Measurements from ENCODE around the gene TBX2.

TBX2 gene

GRCh38 chr17:61456061-61456681 lies 56.5 kb downstream of the TBX2 start:
- no peak for DNase-seq

- no peak for DNase-seq
Measured at GRCh38 chr17:61456688-61457225, 57.1 kb downstream of the TBX2 start.

GRCh38 chr17:61457226-61457983 lies 57.8 kb downstream of the TBX2 start:
- DNase-seq = no peak

DNA sequence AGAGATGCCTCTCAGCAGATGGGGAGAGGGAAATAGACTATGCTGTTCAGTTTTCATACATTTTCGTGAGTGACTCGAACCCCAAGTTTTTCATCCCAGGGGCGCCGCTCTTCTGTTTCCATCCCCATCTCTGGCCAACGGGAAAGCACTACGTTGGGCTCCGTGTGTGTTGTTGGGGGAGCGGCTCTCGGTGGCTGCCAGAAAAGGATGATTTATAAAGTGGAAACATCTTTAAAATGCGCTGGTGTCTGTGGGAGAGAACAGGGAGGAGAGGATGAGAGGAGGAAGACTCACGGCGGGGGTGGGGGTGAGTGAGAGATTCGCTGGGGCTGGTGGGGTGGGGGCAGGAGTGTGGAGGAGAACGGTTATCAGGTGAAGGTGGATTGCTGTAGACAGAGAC lies 58.4 kb downstream of the TBX2 start:
- DNase-seq = no peak

DNA sequence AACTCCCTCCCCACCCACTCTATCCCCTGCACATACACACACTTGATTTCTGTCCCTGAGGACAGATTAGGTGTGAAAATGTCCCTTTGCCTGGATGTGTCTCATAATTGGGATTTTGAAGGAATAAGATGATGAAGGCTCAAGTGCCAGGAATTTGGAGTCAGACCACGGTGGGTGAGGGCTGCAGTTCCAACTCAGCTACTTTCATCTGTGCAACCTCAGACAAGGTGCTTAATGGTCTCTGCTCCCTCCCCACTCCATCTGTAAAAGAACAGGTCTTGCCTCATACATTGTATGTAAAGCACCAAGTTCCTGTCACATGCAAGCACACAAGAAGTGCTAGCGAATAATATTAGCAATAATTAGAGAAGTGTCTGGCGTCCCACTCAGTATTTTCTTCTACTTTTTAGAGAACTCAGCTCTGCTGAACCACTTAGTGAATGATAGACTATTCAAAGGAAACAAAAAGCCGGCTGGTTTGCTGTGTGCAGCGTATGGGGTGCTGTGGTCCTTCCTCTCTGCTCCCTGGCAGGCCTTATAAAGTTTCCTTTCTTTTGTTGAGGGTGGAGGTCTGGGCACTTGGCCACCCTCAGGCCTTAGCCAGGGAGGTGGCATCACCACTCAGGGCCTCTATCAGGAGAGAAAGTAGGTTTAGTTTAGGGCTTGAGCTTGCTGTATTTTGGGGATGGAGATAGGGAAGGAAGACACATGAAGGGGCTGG lies 58.9 kb downstream of the TBX2 start:
- no peak for DNase-seq

All from stimulated activated CD4-positive, alpha-beta T cell treated with anti-CD3 and anti-CD28 coated beads, Interleukin-1b, Interleukin-23, amount 100 ng/mL, for 48 hours (primary cell).